ENCODE data around the gene MIEF2. TPM values are rescaled to one million over a fixed set of nuclear protein-coding genes. Genes with fewer than 3 reads are reported as not detected.
A peak's percentile ranks its signal among the peaks of the same experiment; 100 is the strongest.

MIEF2 gene
- total RNA-seq, 6 experiments from 2014 or later: 5.9 to 10.6 (median 7.1) TPM

- H3K27me3 ChIP-seq: no peaks in the 10 kb centered on the region
- no peak for ATAC-seq
- intact Hi-C loops (cut with DNase I): loop anchor here in 1 of 2 donors (10.0 kb wide), 1 partner anchor 60 kb away; the partner anchor contains the start of genes SMCR8 and TOP3A
- H3K9me3 ChIP-seq: no peaks in the 10 kb centered on the region
- peaks cover 0 to 26% (median 7%) of the 10 kb centered on the region in 4 donors for H3K4me1 ChIP-seq
- peaks cover 0 to 62% (median 20%) of the 10 kb centered on the region in 4 donors for H3K36me3 ChIP-seq
- DNase-seq: no peak
- H3K4me3 ChIP-seq: no peak overlapping the region
- WGBS (ENCODE audit: insufficient coverage, low coverage, low lambda C conversion rate, missing lambda C conversion rate): 100% methylated on average over 3 of the region's 8 CpGs
- H3K27ac ChIP-seq: no peak overlapping the region
- TF ChIP-seq POLR2A (IDR thresholded peaks at IDR 0.05) (no peak), CTCF (IDR thresholded peaks at IDR 0.05) (no peak)
Measured at GRCh38 chr17:18254888-18255649, 5.4 kb upstream of the MIEF2 start.

GRCh38 chr17:18256351-18256750 lies 4.1 kb upstream of the MIEF2 start:
- peaks cover 0 to 31% (median 9%) of the 10 kb centered on the region in 4 donors for H3K4me1 ChIP-seq
- ATAC-seq: no peak
- H3K9me3 ChIP-seq: no peaks in the 10 kb centered on the region
- intact Hi-C loops (cut with DNase I): loop anchor here in 1 of 2 donors (10.0 kb wide), 1 partner anchor 58 kb away; the partner anchor contains the start of genes SMCR8 and TOP3A
- no peak overlapping the region for H3K27ac ChIP-seq
- WGBS (ENCODE audit: insufficient coverage, low coverage, low lambda C conversion rate, missing lambda C conversion rate): 17% methylated on average over 1 of the region's 11 CpGs
- TF ChIP-seq CTCF (IDR thresholded peaks at IDR 0.05): no peak
- no peak for TF ChIP-seq POLR2A (IDR thresholded peaks at IDR 0.05)
- peaks cover 0 to 49% (median 18%) of the 10 kb centered on the region in 4 donors for H3K36me3 ChIP-seq
- H3K27me3 ChIP-seq: no peaks in the 10 kb centered on the region
- DNase-seq: peak in 1 of 3 donors; percentile 49
- H3K4me3 ChIP-seq: no peak overlapping the region

GRCh38 chr17:18256776-18257175 lies 3.7 kb upstream of the MIEF2 start:
- no CpG with 5 or more reads among the region's 7 CpGs for WGBS (ENCODE audit: insufficient coverage, low coverage, low lambda C conversion rate, missing lambda C conversion rate)
- intact Hi-C loops (cut with DNase I): loop anchor here in 1 of 2 donors (10.0 kb wide), 1 partner anchor 58 kb away; the partner anchor contains the start of genes SMCR8 and TOP3A
- Histone ChIP-seq H3K27ac (no peak overlapping the region), H3K9me3 (no peaks in the 10 kb centered on the region), H3K4me3 (no peak overlapping the region), H3K4me1 (peaks cover 0 to 36% (median 11%) of the 10 kb centered on the region in 4 donors), H3K27me3 (no peaks in the 10 kb centered on the region), H3K36me3 (peaks cover 0 to 45% (median 16%) of the 10 kb centered on the region in 4 donors)
- DNase-seq (no peak), ATAC-seq (no peak)
- TF ChIP-seq POLR2A (IDR thresholded peaks at IDR 0.05): no peak
- no peak for TF ChIP-seq CTCF (IDR thresholded peaks at IDR 0.05)

- WGBS (ENCODE audit: insufficient coverage, low coverage, low lambda C conversion rate, missing lambda C conversion rate): 13% methylated on average over 7 of the region's 18 CpGs
- intact Hi-C loops (cut with DNase I): loop anchor here in 1 of 2 donors (10.0 kb wide), 1 partner anchor 57 kb away; the partner anchor contains the start of genes SMCR8 and TOP3A
- H3K9me3 ChIP-seq: no peaks in the 10 kb centered on the region
- H3K27ac ChIP-seq: peak overlapping the region; percentile 76 to 92 (median 89)
- no peaks in the 10 kb centered on the region for H3K27me3 ChIP-seq
- H3K4me3 ChIP-seq: peak overlapping the region; percentile 83 to 100 (median 97)
- DNase-seq (peak in 1 of 3 donors; percentile 71), ATAC-seq (peak; percentile 4 to 35 (median 16))
- peaks cover 0 to 37% (median 13%) of the 10 kb centered on the region in 4 donors for H3K4me1 ChIP-seq
- no peak for TF ChIP-seq CTCF (IDR thresholded peaks at IDR 0.05)
- no peak for TF ChIP-seq POLR2A (IDR thresholded peaks at IDR 0.05)
- H3K36me3 ChIP-seq: peaks cover 0 to 39% (median 13%) of the 10 kb centered on the region in 4 donors
Measured at GRCh38 chr17:18257268-18257981, 3.0 kb upstream of the MIEF2 start.

Data from right lobe of liver (tissue), 6 donors.